NB4 (cell line): ENCODE measurements around the gene NACA2.

Source experiments
- CTCF ChIP-seq: IDR thresholded peaks from one replicate; pipeline ENCODE4 v1.5.1; 2012; ENCODE audit warnings: low read depth, low read length
- MYC ChIP-seq: IDR thresholded peaks from 2 replicates; pipeline ENCODE4 v1.6.1; 2011; ENCODE audit warnings: low read depth, low read length
- POLR2A ChIP-seq: IDR thresholded peaks from 2 replicates; pipeline ENCODE4 v1.6.1; 2011; ENCODE audit warnings: mild to moderate bottlenecking; ENCODE audit not compliant: insufficient read length; ENCODE audit errors: extremely low read depth
- TF ChIP-seq, protein P1 (sequence below): IDR thresholded peaks from 2 replicates; pipeline ENCODE4 v1.6.1; 2011; ENCODE audit warnings: low read depth, low read length

DNA sequence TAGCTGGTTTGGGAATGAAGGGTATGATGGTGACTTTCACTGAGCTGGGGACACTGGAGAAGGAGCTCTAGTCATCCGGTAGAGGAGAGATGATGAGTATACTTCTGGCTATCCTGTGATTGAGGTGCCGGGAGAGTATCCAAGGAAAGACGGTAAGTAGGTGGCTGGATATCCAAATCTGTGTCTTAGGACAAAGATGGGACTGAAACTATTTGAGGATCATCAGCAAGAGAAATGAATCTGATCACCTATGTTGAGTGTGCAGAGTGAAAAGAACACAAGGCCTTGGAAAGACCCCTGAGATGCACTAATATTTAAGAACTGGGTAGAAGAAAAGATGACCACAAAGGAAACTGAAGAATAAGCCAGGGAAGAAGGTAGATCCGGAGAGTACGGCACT, 1.0 kb downstream of the NACA2 start:
- TF ChIP-seq CTCF (no peak), POLR2A (no peak), MYC (no peak)
- TF ChIP-seq, protein P1, sequence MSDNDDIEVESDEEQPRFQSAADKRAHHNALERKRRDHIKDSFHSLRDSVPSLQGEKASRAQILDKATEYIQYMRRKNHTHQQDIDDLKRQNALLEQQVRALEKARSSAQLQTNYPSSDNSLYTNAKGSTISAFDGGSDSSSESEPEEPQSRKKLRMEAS: no peak
